ENCODE data around the gene ARHGAP36.

Gene ARHGAP36

GRCh38 chrX:131057706-131058105 is 440 bp upstream of the ARHGAP36 start:
- Histone ChIP-seq H3K9me2 (ENCODE audit: low read depth, low read length) (no peaks in the 10 kb centered on the region), H3K4me3 (ENCODE audit: low read depth, low read length, poor library complexity, severe bottlenecking) (no peak overlapping the region), H3K79me2 (ENCODE audit: insufficient read depth, low read length) (no peaks in the 10 kb centered on the region), H3K4me1 (ENCODE audit: insufficient read depth, low read length, severe bottlenecking) (no peaks in the 10 kb centered on the region), H3K36me3 (ENCODE audit: insufficient read depth, low read length) (no peaks in the 10 kb centered on the region), H3F3A (ENCODE audit: insufficient read depth, low read length) (no peaks in the 10 kb centered on the region), H3K4me2 (ENCODE audit: low read length) (no peak overlapping the region), H4K20me1 (ENCODE audit: insufficient read depth, low read length) (no peaks in the 10 kb centered on the region), H3K9ac (ENCODE audit: low read length) (no peak overlapping the region), H3K9me3 (ENCODE audit: low read length) (no peaks in the 10 kb centered on the region), H3K27me3 (ENCODE audit: insufficient read depth, low read length) (no peaks in the 10 kb centered on the region), H2AFZ (ENCODE audit: low read length) (no peak overlapping the region), H3K27ac (ENCODE audit: low read depth, low read length, poor library complexity, severe bottlenecking) (no peak overlapping the region)
- TF ChIP-seq EZH2 (IDR thresholded peaks at IDR 0.05; ENCODE audit: borderline replicate concordance, low read length) = no peak
- TF ChIP-seq, protein P1, sequence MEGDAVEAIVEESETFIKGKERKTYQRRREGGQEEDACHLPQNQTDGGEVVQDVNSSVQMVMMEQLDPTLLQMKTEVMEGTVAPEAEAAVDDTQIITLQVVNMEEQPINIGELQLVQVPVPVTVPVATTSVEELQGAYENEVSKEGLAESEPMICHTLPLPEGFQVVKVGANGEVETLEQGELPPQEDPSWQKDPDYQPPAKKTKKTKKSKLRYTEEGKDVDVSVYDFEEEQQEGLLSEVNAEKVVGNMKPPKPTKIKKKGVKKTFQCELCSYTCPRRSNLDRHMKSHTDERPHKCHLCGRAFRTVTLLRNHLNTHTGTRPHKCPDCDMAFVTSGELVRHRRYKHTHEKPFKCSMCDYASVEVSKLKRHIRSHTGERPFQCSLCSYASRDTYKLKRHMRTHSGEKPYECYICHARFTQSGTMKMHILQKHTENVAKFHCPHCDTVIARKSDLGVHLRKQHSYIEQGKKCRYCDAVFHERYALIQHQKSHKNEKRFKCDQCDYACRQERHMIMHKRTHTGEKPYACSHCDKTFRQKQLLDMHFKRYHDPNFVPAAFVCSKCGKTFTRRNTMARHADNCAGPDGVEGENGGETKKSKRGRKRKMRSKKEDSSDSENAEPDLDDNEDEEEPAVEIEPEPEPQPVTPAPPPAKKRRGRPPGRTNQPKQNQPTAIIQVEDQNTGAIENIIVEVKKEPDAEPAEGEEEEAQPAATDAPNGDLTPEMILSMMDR (IDR thresholded peaks at IDR 0.05; ENCODE audit: low read length) = no peak

GRCh38 chrX:131059246-131059645 is 1.1 kb downstream of the ARHGAP36 start:
- Histone ChIP-seq H3K4me3 (ENCODE audit: low read depth, low read length, poor library complexity, severe bottlenecking) (no peak overlapping the region), H3K36me3 (ENCODE audit: insufficient read depth, low read length) (no peaks in the 10 kb centered on the region), H3K9ac (ENCODE audit: low read length) (no peak overlapping the region), H3K79me2 (ENCODE audit: insufficient read depth, low read length) (no peaks in the 10 kb centered on the region), H3K4me1 (ENCODE audit: insufficient read depth, low read length, severe bottlenecking) (no peaks in the 10 kb centered on the region), H3K9me2 (ENCODE audit: low read depth, low read length) (no peaks in the 10 kb centered on the region), H4K20me1 (ENCODE audit: insufficient read depth, low read length) (no peaks in the 10 kb centered on the region), H2AFZ (ENCODE audit: low read length) (no peak overlapping the region), H3K4me2 (ENCODE audit: low read length) (no peak overlapping the region), H3K27ac (ENCODE audit: low read depth, low read length, poor library complexity, severe bottlenecking) (no peak overlapping the region), H3K27me3 (ENCODE audit: insufficient read depth, low read length) (no peaks in the 10 kb centered on the region), H3K9me3 (ENCODE audit: low read length) (no peaks in the 10 kb centered on the region), H3F3A (ENCODE audit: insufficient read depth, low read length) (no peaks in the 10 kb centered on the region)
- TF ChIP-seq, protein P1 (IDR thresholded peaks at IDR 0.05; ENCODE audit: low read length) = no peak
- TF ChIP-seq EZH2 (IDR thresholded peaks at IDR 0.05; ENCODE audit: borderline replicate concordance, low read length) = no peak

- Histone ChIP-seq H2AFZ (ENCODE audit: low read length) (no peak overlapping the region), H3K9me2 (ENCODE audit: low read depth, low read length) (no peaks in the 10 kb centered on the region), H3F3A (ENCODE audit: insufficient read depth, low read length) (no peaks in the 10 kb centered on the region), H3K9me3 (ENCODE audit: low read length) (no peaks in the 10 kb centered on the region), H3K36me3 (ENCODE audit: insufficient read depth, low read length) (no peaks in the 10 kb centered on the region), H3K4me2 (ENCODE audit: low read length) (no peak overlapping the region), H3K79me2 (ENCODE audit: insufficient read depth, low read length) (no peaks in the 10 kb centered on the region), H3K9ac (ENCODE audit: low read length) (no peak overlapping the region), H3K27ac (ENCODE audit: low read depth, low read length, poor library complexity, severe bottlenecking) (no peak overlapping the region), H3K27me3 (ENCODE audit: insufficient read depth, low read length) (no peaks in the 10 kb centered on the region), H3K4me3 (ENCODE audit: low read depth, low read length, poor library complexity, severe bottlenecking) (no peak overlapping the region), H3K4me1 (ENCODE audit: insufficient read depth, low read length, severe bottlenecking) (no peaks in the 10 kb centered on the region), H4K20me1 (ENCODE audit: insufficient read depth, low read length) (no peaks in the 10 kb centered on the region)
- TF ChIP-seq EZH2 (IDR thresholded peaks at IDR 0.05; ENCODE audit: borderline replicate concordance, low read length) = no peak
- TF ChIP-seq, protein P1 (IDR thresholded peaks at IDR 0.05; ENCODE audit: low read length) = no peak
Measured at GRCh38 chrX:131060147-131060546, 2.0 kb downstream of the ARHGAP36 start.

Measured in OCI-LY1 (cell line).